NCI-H187 (cell line): ENCODE measurements around the gene MRPS24.
"Not testable (repeated sequence)": the region's sequence is repeated elsewhere in the genome, so short reads cannot be mapped to it uniquely, and the experiment has no call there.

Experiments used
- DNase-seq, 2 experiments: peaks; one replicate each; lab custom pipeline; 2025; lab: John Stamatoyannopoulos, UW

MRPS24 gene

GRCh38 chr7:43838201-43838658, 31.1 kb downstream of the MRPS24 start:
- DNase-seq = no peak

- DNase-seq = no peak
These were observed 34.7 kb downstream of the MRPS24 start for GRCh38 chr7:43834463-43835251.

- DNase-seq = not testable (repeated sequence)
These were observed 38.4 kb downstream of the MRPS24 start for GRCh38 chr7:43830917-43831316.

GRCh38 chr7:43825391-43825808, 43.9 kb downstream of the MRPS24 start:
- no peak for DNase-seq

GRCh38 chr7:43824963-43825362, 44.4 kb downstream of the MRPS24 start:
- DNase-seq = no peak

- DNase-seq = not testable (repeated sequence)
These were observed 44.8 kb downstream of the MRPS24 start for GRCh38 chr7:43824513-43824912.

- DNase-seq = no peak
These were observed 45.4 kb downstream of the MRPS24 start for GRCh38 chr7:43823941-43824340.

GRCh38 chr7:43823425-43823824, 45.9 kb downstream of the MRPS24 start:
- not testable (repeated sequence) for DNase-seq
